A549 (cell line): ENCODE data around the gene MBD3L1. TPM values are rescaled to one million over a fixed set of nuclear protein-coding genes. Genes with fewer than 3 reads are reported as not detected.

Experiments
- ATAC-seq, 2 experiments: fragments of 200-7000 bp in 1 of 2; fragments of >200 bp in 1 of 2; cut with Nextera tagmentation in 1 of 2; cut with Tn5 transposase in 1 of 2; 3 replicates each; pipeline versions ENCODE4 v1.8.0 to v1.9.1; 2018 to 2020; ENCODE audit warnings: mild to moderate bottlenecking in 1 of 2, moderate library complexity in 1 of 2
- CTCF ChIA-PET: fragments of 300-600 bp; sonication (Branson Sonifier 250); formaldehyde crosslinking; extraction: SDS; loops from one replicate; lab custom pipeline; 2021; ENCODE audit warnings: antibody characterized with exemption, inconsistent platforms; lab: Yijun Ruan, JAX
- POLR2A ChIA-PET: fragments of 350-600 bp; formaldehyde crosslinking; extraction: SDS; loops from one replicate; lab custom pipeline; 2021; ENCODE audit warnings: antibody characterized with exemption, inconsistent platforms; lab: Yijun Ruan, JAX
- DNase-seq, 2 experiments: peaks; one replicate each; pipeline versions ENCODE4 v3.0.0 to v3.0.0-alpha.2; 2011 to 2016; ENCODE audit warnings: low read depth in 1 of 2, low spot score in 1 of 2
- FAIRE-seq: peaks from 2 replicates; lab custom pipeline; 2011; peaks lifted over from hg19 to GRCh38; lab: Jason Lieb, UNC
- H3K27ac ChIP-seq, 2 experiments: fragments of >200 bp; sonication (Bioruptor Twin); formaldehyde crosslinking; 3 replicates each; pipeline ENCODE4 v1.5.1; 2016 to 2017
- H3K4me1 ChIP-seq: fragments of >200 bp; sonication (Bioruptor Twin); formaldehyde crosslinking; 3 replicates; pipeline ENCODE4 v1.6.1; 2016
- H3K4me2 ChIP-seq: fragments of >200 bp; sonication (Bioruptor Twin); formaldehyde crosslinking; 3 replicates; pipeline ENCODE4 v1.6.1; 2016
- H3K4me3 ChIP-seq: fragments of >200 bp; sonication (Bioruptor Twin); formaldehyde crosslinking; 3 replicates; pipeline ENCODE4 v1.5.1; 2016
- H3K9me3 ChIP-seq: fragments of >200 bp; sonication (Bioruptor Twin); formaldehyde crosslinking; 3 replicates; pipeline ENCODE4 v1.6.1; 2016
- BHLHE40 ChIP-seq: IDR thresholded peaks from 2 replicates; pipeline ENCODE4 v1.6.1; 2012; ENCODE audit warnings: low read depth, low read length, inconsistent platforms
- CBX8 ChIP-seq: fragments of 200-600 bp; sonication (generic); IDR thresholded peaks from 2 replicates; pipeline ENCODE4 v1.6.1; 2016
- CEBPB ChIP-seq, 2 experiments: fragments of >200 bp in 1 of 2; sonication (Bioruptor Twin) in 1 of 2; formaldehyde crosslinking in 1 of 2; IDR thresholded peaks; 2 replicates each; pipeline ENCODE4 v1.6.1; 2012 to 2016
- CHD2 ChIP-seq: fragments of 150-350 bp; IDR thresholded peaks from 2 replicates; pipeline ENCODE4 v1.6.1; 2014; ENCODE audit warnings: low read length; ENCODE audit not compliant: partially characterized antibody
- EHMT2 ChIP-seq: fragments of 200-600 bp; sonication (generic); IDR thresholded peaks from 2 replicates; pipeline ENCODE4 v1.6.1; 2016; ENCODE audit warnings: antibody characterized with exemption, low read depth, mild to moderate bottlenecking, moderate library complexity
- ELK1 ChIP-seq: fragments of 150-350 bp; IDR thresholded peaks from 2 replicates; pipeline ENCODE4 v1.6.1; 2014; ENCODE audit warnings: low read depth, mild to moderate bottlenecking, low read length
- ESRRA ChIP-seq: fragments of 150-350 bp; IDR thresholded peaks from 2 replicates; pipeline ENCODE4 v1.6.1; 2014; ENCODE audit warnings: mild to moderate bottlenecking, low read length, borderline replicate concordance
- FOXS1 ChIP-seq: fragments of 250-450 bp; sonication (Bioruptor Pico); IDR thresholded peaks from 2 replicates; pipeline ENCODE4 v1.5.0; 2020; ENCODE audit warnings: mild to moderate bottlenecking, moderate library complexity
- HDAC2 ChIP-seq: fragments of 200-600 bp; sonication (generic); IDR thresholded peaks from 2 replicates; pipeline ENCODE4 v1.6.1; 2016
- HOXB5 ChIP-seq: fragments of 250-450 bp; sonication (Bioruptor Pico); IDR thresholded peaks from 2 replicates; pipeline ENCODE4 v1.5.0; 2020; ENCODE audit warnings: mild to moderate bottlenecking, moderate library complexity
- MAZ ChIP-seq: fragments of 150-350 bp; IDR thresholded peaks from 2 replicates; pipeline ENCODE4 v1.6.1; 2014; ENCODE audit warnings: antibody characterized with exemption, low read depth, low read length, borderline replicate concordance
- MYC ChIP-seq: IDR thresholded peaks from 2 replicates; pipeline ENCODE4 v1.6.1; 2012; ENCODE audit warnings: mild to moderate bottlenecking, inconsistent platforms, low read length, improper control_type of control experiment, borderline replicate concordance
- NPAS2 ChIP-seq: fragments of 250-450 bp; sonication (Bioruptor Pico); IDR thresholded peaks from 2 replicates; pipeline ENCODE4 v1.8.0; 2022; ENCODE audit warnings: mild to moderate bottlenecking, moderate library complexity, borderline replicate concordance
- POLR2A ChIP-seq: IDR thresholded peaks from 2 replicates; pipeline ENCODE4 v1.6.1; 2012; ENCODE audit warnings: mild to moderate bottlenecking, low read length
- RARB ChIP-seq: fragments of 250-450 bp; sonication (Bioruptor Pico); IDR thresholded peaks from 2 replicates; pipeline ENCODE4 v1.8.0; 2021; ENCODE audit warnings: mild to moderate bottlenecking, moderate library complexity
- RCOR1 ChIP-seq: fragments of 150-350 bp; IDR thresholded peaks from 2 replicates; pipeline ENCODE4 v1.6.1; 2014; ENCODE audit warnings: antibody characterized with exemption, low read length, low read depth
- RFX5 ChIP-seq: fragments of 450-650 bp; IDR thresholded peaks from 2 replicates; pipeline ENCODE4 v1.7.1; 2014; ENCODE audit warnings: antibody characterized with exemption, mild to moderate bottlenecking, moderate library complexity
- SMC3 ChIP-seq: fragments of >200 bp; sonication (Bioruptor Twin); formaldehyde crosslinking; IDR thresholded peaks from 3 replicates; pipeline ENCODE4 v1.6.1; 2018; ENCODE audit warnings: inconsistent platforms
- TP53 ChIP-seq: fragments of 250-450 bp; sonication (Bioruptor Pico); IDR thresholded peaks from 2 replicates; pipeline ENCODE4 v1.5.0; 2021; ENCODE audit warnings: mild to moderate bottlenecking, moderate library complexity
- ZSCAN20 ChIP-seq: fragments of 250-450 bp; sonication (Bioruptor Pico); IDR thresholded peaks from 2 replicates; pipeline ENCODE4 v1.8.0; 2022; ENCODE audit warnings: mild to moderate bottlenecking, moderate library complexity
- WGBS: methylation state at CpG from one replicate; pipeline ENCODE4 v1.1.6; 2017; ENCODE audit errors: missing lambda C conversion rate; 5-methylcytosine and 5-hydroxymethylcytosine counted together
- polyA plus RNA-seq, 4 experiments: library from polyadenylated mRNA; depleted of rRNA in 3 of 4; stranded (reverse); fragments of >200 nt; fragmentation: RNase III in 1 of 4; extraction: RNeasy Plus Mini Kit Qiagen cat#74134 plus additional on column Dnase treatment in 1 of 4; gene quantifications; 2 replicates in 3 of 4; 3 replicates in 1 of 4; pipeline ENCODE4 v1.2.3, GENCODE V29; 2011 to 2017

Gene MBD3L1
- polyA plus RNA-seq, 2 of the 4 experiments (the other 2 are of a cell fraction): not detected

GRCh38 chr19:8835877-8836276, 3.7 kb downstream of the MBD3L1 start:
- CTCF ChIA-PET: no interaction called here
- Histone ChIP-seq H3K9me3 (peaks cover 2% of the 10 kb centered on the region; the same call in 2 of the 3 replicates), H3K4me2 (no peak overlapping the region), H3K27ac (no peak overlapping the region), H3K4me1 (peaks cover 4% of the 10 kb centered on the region; the same call in 1 of the 3 replicates), H3K4me3 (no peak overlapping the region)
- POLR2A ChIA-PET: no interaction called here
- 84% methylated on average over 3 of the region's 3 CpGs for WGBS
- DNase-seq (no peak), ATAC-seq (no peak), FAIRE-seq (no peak)
- TF ChIP-seq HDAC2 (no peak), NPAS2 (CRISPR knock-in tag) (no peak), CEBPB (IDR thresholded peaks at IDR 0.05) (peak; percentile 77 to 80; a peak in 3 of 4 replicates)

GRCh38 chr19:8840708-8841107, 8.5 kb downstream of the MBD3L1 start:
- DNase-seq (no peak), FAIRE-seq (no peak), ATAC-seq (no peak)
- H3K27ac ChIP-seq: no peak overlapping the region
- ChIA-PET POLR2A (no interaction called here), CTCF (interaction anchor here (0.6 kb wide), 1 partner anchor 140 kb away, joined by 4 read pairs; no protein-coding TSS in a partner anchor)
- no peaks in the 10 kb centered on the region for H3K4me1 ChIP-seq
- 64% methylated on average over 5 of the region's 5 CpGs for WGBS
- TF ChIP-seq CBX8: no peak
- no peak overlapping the region for H3K4me2 ChIP-seq
- H3K9me3 ChIP-seq: no peaks in the 10 kb centered on the region
- no peak overlapping the region for H3K4me3 ChIP-seq

GRCh38 chr19:8846819-8847218, 14.6 kb downstream of the MBD3L1 start:
- POLR2A ChIA-PET: no interaction called here
- Histone ChIP-seq H3K9me3 (no peaks in the 10 kb centered on the region), H3K4me2 (no peak overlapping the region), H3K4me1 (no peaks in the 10 kb centered on the region), H3K4me3 (no peak overlapping the region), H3K27ac (no peak overlapping the region)
- TF ChIP-seq FOXS1 (CRISPR knock-in tag) (no peak), ESRRA (no peak), POLR2A (no peak)
- FAIRE-seq (no peak), ATAC-seq (no peak), DNase-seq (no peak)
- CTCF ChIA-PET: no interaction called here
- WGBS: 13% methylated on average over 1 of the region's 3 CpGs

- DNase-seq: no peak
- Histone ChIP-seq H3K27ac (no peak overlapping the region), H3K4me1 (no peaks in the 10 kb centered on the region), H3K9me3 (no peaks in the 10 kb centered on the region)
- no peak for TF ChIP-seq RCOR1
- TF ChIP-seq TP53 (CRISPR knock-in tag): no peak
- TF ChIP-seq RFX5: no peak
- no peak for TF ChIP-seq RARB (CRISPR knock-in tag)
- no peak for TF ChIP-seq HOXB5
- TF ChIP-seq FOXS1 (CRISPR knock-in tag): no peak
- TF ChIP-seq, all 56 proteins: peak for 0
- Histone ChIP-seq H3K4me3 (no peak overlapping the region), H3K4me2 (no peak overlapping the region)
- POLR2A ChIA-PET: no interaction called here
- CTCF ChIA-PET: no interaction called here
- FAIRE-seq (no peak), ATAC-seq (no peak)
- WGBS: 73% methylated on average over 2 of the region's 2 CpGs
Measured at GRCh38 chr19:8849232-8849631, 17.1 kb downstream of the MBD3L1 start.

- DNase-seq: no peak
- ATAC-seq: no peak
- ChIA-PET CTCF (no interaction called here), POLR2A (no interaction called here)
- H3K4me1 ChIP-seq: no peaks in the 10 kb centered on the region
- H3K4me3 ChIP-seq: no peak overlapping the region
- FAIRE-seq: no peak
- H3K4me2 ChIP-seq: no peak overlapping the region
- H3K27ac ChIP-seq: no peak overlapping the region
- no peaks in the 10 kb centered on the region for H3K9me3 ChIP-seq
- TF ChIP-seq ZSCAN20: no peak
- no peak for TF ChIP-seq MAZ
- no peak for TF ChIP-seq RCOR1
- no peak for TF ChIP-seq ESRRA
- no peak for TF ChIP-seq BHLHE40
- TF ChIP-seq MYC: no peak
- TF ChIP-seq EHMT2: no peak
- no peak for TF ChIP-seq CHD2
- no peak for TF ChIP-seq TP53 (CRISPR knock-in tag)
- TF ChIP-seq SMC3: no peak
- no peak for TF ChIP-seq ELK1
- 79% methylated on average over 3 of the region's 3 CpGs for WGBS
Measured at GRCh38 chr19:8850488-8850887, 18.3 kb downstream of the MBD3L1 start.
